Uterus (tissue), 4 donors: ENCODE results near the gene L3MBTL1. TPM values are rescaled to one million over a fixed set of nuclear protein-coding genes. Genes with fewer than 3 reads are reported as not detected.

Experiments
- DNase-seq, 2 donors: peaks; one replicate each; pipeline ENCODE4 v3.0.0-alpha.2; 2019 to 2020
- H3K27ac ChIP-seq, 2 donors: fragments of 200-600 bp; sonication (generic); 1 replicate in 1 of 2; 2 replicates in 1 of 2; pipeline ENCODE4 v1.5.1; 2016 to 2018
- H3K27me3 ChIP-seq, 2 donors: fragments of 200-600 bp; sonication (generic); one replicate each; pipeline ENCODE4 v1.5.1; 2018 to 2019; ENCODE audit warnings: control low read depth in 1 of 2
- H3K36me3 ChIP-seq, 2 donors: fragments of 200-600 bp; sonication (generic); one replicate each; pipeline ENCODE4 v1.5.1; 2019; ENCODE audit warnings: control low read depth in 1 of 2
- H3K4me1 ChIP-seq, 2 donors: fragments of 200-600 bp; sonication (generic); one replicate each; pipeline ENCODE4 v1.5.1; 2018 to 2019; ENCODE audit warnings: control low read depth in 1 of 2
- H3K4me3 ChIP-seq, 2 donors: fragments of 200-600 bp; sonication (generic); 1 replicate in 1 of 2; 2 replicates in 1 of 2; pipeline ENCODE4 v1.5.1; 2018 to 2019; ENCODE audit warnings: mild to moderate bottlenecking in 1 of 2
- H3K9me3 ChIP-seq, 2 donors: fragments of 200-600 bp; sonication (generic); one replicate each; pipeline ENCODE4 v1.5.1; 2019; ENCODE audit warnings: control low read depth in 1 of 2
- POLR2A ChIP-seq, 2 donors: fragments of 450-650 bp; IDR thresholded peaks; one replicate each; pipeline ENCODE4 v1.6.1; 2016; ENCODE audit warnings: antibody characterized with exemption in 2 of 2, mild to moderate bottlenecking in 1 of 2, moderate library complexity in 1 of 2
- intact Hi-C: fragments of 100-400 bp; cut with DNase I; formaldehyde crosslinking; loops from one replicate; pipeline ENCODE4 v1.15.1; 2023; ENCODE audit warnings: low total_unique reads
- total RNA-seq, 4 donors: library from RNA; depleted of rRNA in 3 of 4; stranded (reverse); fragments of >200 nt in 3 of 4; gene quantifications; one replicate each; pipeline versions ENCODE4 v1.1.0 to v1.2.4, GENCODE V29; 2014 to 2023
- TF ChIP-seq, protein P1 (sequence below), 4 experiments: fragments of 200-600 bp in 2 of 4; fragments of 450-650 bp in 2 of 4; sonication (generic) in 2 of 4; IDR thresholded peaks; one replicate each; pipeline ENCODE4 v1.5.1; 2016 to 2019; ENCODE audit warnings: antibody characterized with exemption in 4 of 4, mild to moderate bottlenecking in 2 of 4, moderate library complexity in 1 of 4
- donor health status: DM: yes; HTN: yes; CAD: no.

The L3MBTL1 gene
- total RNA-seq, 4 donors from 2014 or later = 19.0 to 30.0 (median 27.6) TPM

DNA sequence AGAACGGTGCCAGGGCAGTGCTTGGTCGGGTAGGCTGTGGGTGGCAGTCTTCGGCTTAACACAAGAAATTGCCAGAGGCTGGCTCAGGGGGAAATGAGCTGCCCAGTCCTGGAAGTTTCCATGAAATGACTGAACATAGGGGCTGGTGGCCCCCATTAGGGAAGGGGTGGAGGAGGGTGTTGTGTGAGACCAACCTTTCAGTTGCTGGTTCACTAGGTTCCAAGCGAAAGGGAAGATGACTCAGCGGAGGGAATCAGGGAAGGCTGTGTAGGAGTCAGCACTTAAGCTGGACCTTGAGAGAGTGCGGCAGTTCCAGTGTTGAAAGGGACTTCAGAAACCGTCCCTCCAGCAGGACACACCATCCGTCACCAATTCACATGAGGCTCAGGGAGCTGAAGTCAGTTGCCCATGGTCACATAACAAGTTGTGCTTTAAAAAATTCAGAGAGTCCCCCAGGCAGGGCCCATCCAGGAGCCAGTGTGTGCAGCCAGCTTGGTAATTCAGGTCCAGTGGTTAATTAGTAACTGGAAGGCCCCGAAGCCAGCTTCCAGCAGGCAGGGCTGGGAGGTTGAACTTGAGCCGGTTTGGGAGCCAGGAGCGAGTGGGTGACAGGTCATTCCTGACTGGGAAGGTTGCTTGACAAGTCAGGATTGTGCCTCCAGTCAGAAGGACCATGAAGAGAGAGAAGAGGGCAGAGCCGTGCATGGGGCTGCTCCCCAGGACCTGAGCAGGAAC is 51.1 kb downstream of the L3MBTL1 start, which contains the start of gene SGK2:
Gene SGK2, plus strand, starts transcription at position 616 of the 735 bp plus-strand sequence. CDS start 7,469 bp downstream, outside the sequence.
- H3K4me1 ChIP-seq = no peaks in the 10 kb centered on the region
- no peaks in the 10 kb centered on the region for H3K27me3 ChIP-seq
- no peaks in the 10 kb centered on the region for H3K9me3 ChIP-seq
- DNase-seq = no peak
- TF ChIP-seq POLR2A (IDR thresholded peaks at IDR 0.05) = no peak
- TF ChIP-seq, protein P1, sequence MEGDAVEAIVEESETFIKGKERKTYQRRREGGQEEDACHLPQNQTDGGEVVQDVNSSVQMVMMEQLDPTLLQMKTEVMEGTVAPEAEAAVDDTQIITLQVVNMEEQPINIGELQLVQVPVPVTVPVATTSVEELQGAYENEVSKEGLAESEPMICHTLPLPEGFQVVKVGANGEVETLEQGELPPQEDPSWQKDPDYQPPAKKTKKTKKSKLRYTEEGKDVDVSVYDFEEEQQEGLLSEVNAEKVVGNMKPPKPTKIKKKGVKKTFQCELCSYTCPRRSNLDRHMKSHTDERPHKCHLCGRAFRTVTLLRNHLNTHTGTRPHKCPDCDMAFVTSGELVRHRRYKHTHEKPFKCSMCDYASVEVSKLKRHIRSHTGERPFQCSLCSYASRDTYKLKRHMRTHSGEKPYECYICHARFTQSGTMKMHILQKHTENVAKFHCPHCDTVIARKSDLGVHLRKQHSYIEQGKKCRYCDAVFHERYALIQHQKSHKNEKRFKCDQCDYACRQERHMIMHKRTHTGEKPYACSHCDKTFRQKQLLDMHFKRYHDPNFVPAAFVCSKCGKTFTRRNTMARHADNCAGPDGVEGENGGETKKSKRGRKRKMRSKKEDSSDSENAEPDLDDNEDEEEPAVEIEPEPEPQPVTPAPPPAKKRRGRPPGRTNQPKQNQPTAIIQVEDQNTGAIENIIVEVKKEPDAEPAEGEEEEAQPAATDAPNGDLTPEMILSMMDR (IDR thresholded peaks at IDR 0.05) = no peak
- no peak within 1 kb of the TSS for H3K27ac ChIP-seq
- H3K36me3 ChIP-seq = no peaks in the 10 kb centered on the region
- H3K4me3 ChIP-seq = no peak within 1 kb of the TSS
- intact Hi-C loops = no loop called here

DNA sequence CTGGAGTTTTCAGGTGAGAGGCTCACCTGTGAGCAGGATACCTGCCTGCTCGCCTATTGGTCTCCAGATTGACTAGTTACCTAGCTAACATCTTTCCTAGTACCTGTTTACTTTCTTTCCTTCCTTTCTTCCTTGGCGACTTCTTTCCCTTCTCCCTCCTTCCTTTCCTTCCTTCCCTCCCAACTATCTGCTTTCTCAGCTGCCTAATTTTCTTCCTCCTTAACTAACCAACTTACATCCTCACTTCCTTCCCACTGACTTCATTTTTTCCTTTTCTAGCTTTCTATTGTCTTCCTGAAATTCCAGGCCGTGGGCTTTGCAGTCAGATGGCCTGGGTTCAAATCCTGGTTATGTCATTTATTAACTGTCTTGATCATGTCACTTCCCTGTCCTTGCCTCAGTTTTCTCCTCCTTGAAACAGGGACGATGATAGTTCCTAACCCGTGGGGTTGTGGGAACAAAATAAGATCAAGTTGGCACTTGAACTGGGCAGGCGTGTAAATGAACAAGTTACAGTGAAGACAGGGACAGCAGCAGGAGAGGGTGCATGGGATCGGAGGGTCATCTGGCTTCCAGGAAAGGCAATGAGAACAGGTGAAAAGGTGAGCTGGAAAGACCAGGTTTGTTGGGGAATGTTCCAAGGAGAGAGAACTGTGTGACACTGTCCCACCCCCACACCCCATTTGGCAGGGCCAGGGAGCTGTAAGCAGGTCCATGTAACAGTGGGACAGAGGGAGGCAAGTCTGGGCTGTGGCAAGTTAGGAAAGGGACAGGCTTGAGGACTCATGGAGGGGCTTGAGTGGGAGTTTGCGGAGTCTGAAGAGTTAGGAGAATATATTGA is 51.9 kb downstream of the L3MBTL1 start:
- Histone ChIP-seq H3K36me3 (no peaks in the 10 kb centered on the region), H3K27ac (no peak overlapping the region), H3K4me3 (no peak overlapping the region), H3K9me3 (no peaks in the 10 kb centered on the region), H3K27me3 (no peaks in the 10 kb centered on the region), H3K4me1 (no peaks in the 10 kb centered on the region)
- intact Hi-C loops = no loop called here
- DNase-seq = no peak
- TF ChIP-seq, protein P1 (IDR thresholded peaks at IDR 0.05) = no peak
- TF ChIP-seq POLR2A (IDR thresholded peaks at IDR 0.05) = no peak

DNA sequence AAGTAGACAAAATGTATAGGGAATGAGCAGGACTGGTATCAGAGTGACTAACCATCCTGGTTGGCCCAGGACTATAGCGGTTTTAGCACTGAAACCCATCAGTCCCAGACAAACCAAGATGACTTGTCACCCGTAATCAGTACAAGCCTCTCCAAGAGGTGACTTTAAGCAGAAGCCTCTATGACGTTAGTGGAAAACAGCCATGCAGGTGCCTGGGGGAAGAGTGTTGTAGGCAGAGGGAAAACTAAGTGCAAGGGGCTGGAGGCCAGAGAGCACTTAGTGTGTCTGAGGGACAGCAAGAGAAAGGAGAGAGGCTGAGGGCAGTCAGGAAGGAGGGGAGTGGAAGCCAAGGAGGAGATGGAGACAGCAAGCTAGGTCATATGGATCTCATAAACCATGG is 53.5 kb downstream of the L3MBTL1 start:
- no peaks in the 10 kb centered on the region for H3K9me3 ChIP-seq
- no peak overlapping the region for H3K27ac ChIP-seq
- no peaks in the 10 kb centered on the region for H3K4me1 ChIP-seq
- no peak overlapping the region for H3K4me3 ChIP-seq
- H3K27me3 ChIP-seq = no peaks in the 10 kb centered on the region
- intact Hi-C loops = no loop called here
- no peaks in the 10 kb centered on the region for H3K36me3 ChIP-seq
- no peak for DNase-seq
- no peak for TF ChIP-seq POLR2A (IDR thresholded peaks at IDR 0.05)
- TF ChIP-seq, protein P1 (IDR thresholded peaks at IDR 0.05) = no peak

DNA sequence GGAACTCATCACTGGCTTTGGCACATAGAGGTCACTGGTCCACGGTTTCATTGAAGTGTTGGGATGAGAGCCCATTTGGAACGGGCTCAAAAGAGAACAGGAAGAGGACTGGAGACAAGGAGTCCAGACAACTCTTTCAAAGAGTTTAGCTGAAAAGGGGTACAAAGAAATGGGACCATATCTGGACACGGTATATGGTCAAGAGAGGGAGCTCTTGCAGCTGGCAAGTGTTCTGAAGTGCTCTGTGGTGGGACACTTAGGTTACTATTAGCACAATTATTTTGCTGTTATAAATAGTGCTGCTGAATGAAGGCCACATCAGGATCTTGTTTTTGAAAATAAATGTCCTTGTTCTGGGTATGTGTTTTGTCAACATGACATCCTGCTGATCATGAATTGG is 55.9 kb downstream of the L3MBTL1 start:
- H3K4me3 ChIP-seq = no peak overlapping the region
- no peaks in the 10 kb centered on the region for H3K9me3 ChIP-seq
- no peaks in the 10 kb centered on the region for H3K36me3 ChIP-seq
- H3K27me3 ChIP-seq = no peaks in the 10 kb centered on the region
- intact Hi-C loops = no loop called here
- DNase-seq = no peak
- no peak overlapping the region for H3K27ac ChIP-seq
- no peaks in the 10 kb centered on the region for H3K4me1 ChIP-seq
- TF ChIP-seq, protein P1 (IDR thresholded peaks at IDR 0.05) = no peak

DNA sequence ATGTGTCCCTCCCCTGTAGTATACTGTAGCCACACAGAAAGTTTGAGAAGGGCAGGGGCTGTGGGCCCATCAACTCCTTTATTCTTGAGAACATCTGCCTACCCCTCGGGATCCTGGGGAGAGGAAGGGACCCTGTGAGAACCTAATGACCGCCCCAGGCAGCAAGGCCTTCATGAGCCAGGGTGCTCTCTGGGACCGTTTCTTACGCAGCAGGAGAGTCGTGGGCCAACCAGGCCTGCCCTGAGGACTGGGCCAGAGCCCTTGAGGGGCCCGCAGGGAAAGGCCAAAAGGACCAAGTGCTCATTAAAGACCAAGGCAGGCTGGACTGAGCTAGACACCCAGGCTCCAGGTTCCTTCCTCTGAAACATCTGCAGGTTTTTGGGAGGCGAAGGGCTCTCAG is 56.5 kb downstream of the L3MBTL1 start:
- intact Hi-C loops = no loop called here
- no peak for DNase-seq
- no peaks in the 10 kb centered on the region for H3K27me3 ChIP-seq
- no peak overlapping the region for H3K27ac ChIP-seq
- H3K4me3 ChIP-seq = no peak overlapping the region
- H3K4me1 ChIP-seq = no peaks in the 10 kb centered on the region
- TF ChIP-seq POLR2A (IDR thresholded peaks at IDR 0.05) = no peak
- TF ChIP-seq, protein P1 (IDR thresholded peaks at IDR 0.05) = no peak
- no peaks in the 10 kb centered on the region for H3K9me3 ChIP-seq
- H3K36me3 ChIP-seq = no peaks in the 10 kb centered on the region
